HG03108 (cell line): ENCODE results near the gene TGM5.
"Not testable (repeated sequence)": the region's sequence is repeated elsewhere in the genome, so short reads cannot be mapped to it uniquely, and the experiment has no call there.

Experiments
- ATAC-seq: cut with Tn5 transposase; IDR thresholded peaks from one replicate; pipeline ENCODE4 v1.9.1; 2021; ENCODE audit warnings: moderate library complexity; ENCODE audit not compliant: unreplicated experiment

Gene TGM5

GRCh38 chr15:43276563-43277200, 10.0 kb upstream of the TGM5 start:
- ATAC-seq, result no peak

- no peak for ATAC-seq
Observed at GRCh38 chr15:43275740-43276562, 9.2 kb upstream of the TGM5 start.

DNA sequence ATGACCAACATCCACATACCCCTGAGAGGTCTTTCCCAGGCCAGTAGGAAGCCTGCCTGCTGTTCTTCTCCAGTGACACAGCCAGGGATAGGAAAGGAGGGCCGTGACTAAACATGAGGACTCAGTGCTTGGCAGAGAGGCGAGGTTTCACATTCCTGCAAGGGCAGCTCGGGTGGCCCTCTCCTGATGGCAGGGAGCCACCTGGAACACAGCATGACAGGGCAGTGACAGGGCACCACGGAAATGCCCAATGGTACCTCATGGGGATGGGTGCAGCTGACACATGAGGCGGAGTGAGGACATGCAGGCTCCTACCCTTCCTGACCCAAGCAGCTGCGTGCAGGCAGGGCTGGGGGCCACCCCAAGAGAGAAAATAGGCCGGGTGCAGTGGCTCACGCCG, 7.4 kb upstream of the TGM5 start:
- no peak for ATAC-seq

DNA sequence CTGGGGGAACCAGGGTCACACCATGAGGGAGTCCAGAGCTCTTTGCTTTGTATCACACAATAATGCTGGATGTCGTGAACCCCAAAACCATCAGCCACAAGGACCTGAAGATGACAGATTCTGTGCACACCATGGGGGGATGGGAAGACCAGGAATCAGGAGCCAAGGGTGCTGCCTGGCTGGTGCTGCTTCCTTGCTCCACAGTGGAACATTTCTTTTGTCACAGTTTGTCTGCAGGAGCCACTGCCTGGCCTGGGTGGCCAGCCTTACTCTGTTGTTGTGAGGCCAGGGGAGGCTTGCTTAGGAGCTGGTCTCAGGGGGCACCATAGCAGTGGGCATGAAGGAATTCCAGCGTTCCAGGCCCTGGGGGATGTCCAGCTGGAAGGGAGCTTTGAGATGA, 6.5 kb upstream of the TGM5 start:
- ATAC-seq, result no peak

DNA sequence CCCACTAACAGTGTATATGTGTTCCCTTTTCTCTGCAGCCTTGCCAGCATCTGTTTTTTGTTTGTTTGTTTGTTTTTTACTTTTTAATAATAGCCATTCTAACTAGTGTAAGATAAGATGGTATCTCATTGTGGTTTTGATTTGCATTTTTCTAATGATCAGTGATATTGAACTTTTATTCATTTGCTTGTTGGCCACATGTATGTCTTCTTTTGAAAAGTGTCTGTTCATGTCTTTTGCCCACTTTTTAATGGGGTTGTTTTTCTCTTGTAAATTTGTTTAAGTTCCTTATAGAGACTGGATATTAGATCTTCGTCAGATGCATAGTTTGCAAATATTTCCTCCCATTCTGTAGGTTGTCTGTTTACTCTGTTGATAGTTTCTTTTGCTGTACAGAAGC, 5.2 kb upstream of the TGM5 start:
- ATAC-seq, result not testable (repeated sequence)

- no peak for ATAC-seq
Observed at GRCh38 chr15:43270676-43271306, 4.1 kb upstream of the TGM5 start.

DNA sequence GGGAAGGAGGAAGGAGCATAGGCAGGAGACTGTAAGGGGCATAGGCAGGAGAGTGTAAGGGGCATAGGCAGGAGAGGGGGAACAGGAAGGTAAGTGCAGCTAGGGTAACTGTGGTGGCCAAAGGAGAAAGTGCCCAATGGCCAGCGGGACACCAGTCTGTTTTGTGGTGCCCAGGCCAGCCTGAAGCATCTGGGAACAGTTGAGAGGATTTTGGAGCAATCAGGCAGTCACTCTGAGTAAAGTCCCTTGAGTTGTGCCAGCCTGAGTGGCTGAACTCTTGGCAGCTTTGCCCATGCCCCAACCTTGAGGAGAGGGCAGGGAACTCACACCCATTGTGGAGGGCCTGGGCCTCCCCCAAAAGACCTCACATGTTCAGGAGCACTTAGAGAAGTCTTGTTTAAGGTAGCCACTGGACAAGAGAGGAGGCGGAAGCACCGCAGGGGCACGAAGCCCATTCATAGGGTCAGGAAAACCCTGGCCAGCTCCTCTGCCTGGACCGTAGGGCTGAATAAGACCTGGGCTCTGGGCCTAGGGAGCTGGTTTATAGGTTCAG, 3.5 kb upstream of the TGM5 start:
- no peak for ATAC-seq

- ATAC-seq, result no peak
Observed at GRCh38 chr15:43268111-43269105, 1.7 kb upstream of the TGM5 start.

GRCh38 chr15:43267439-43267838, 711 bp upstream of the TGM5 start:
- no peak for ATAC-seq

DNA sequence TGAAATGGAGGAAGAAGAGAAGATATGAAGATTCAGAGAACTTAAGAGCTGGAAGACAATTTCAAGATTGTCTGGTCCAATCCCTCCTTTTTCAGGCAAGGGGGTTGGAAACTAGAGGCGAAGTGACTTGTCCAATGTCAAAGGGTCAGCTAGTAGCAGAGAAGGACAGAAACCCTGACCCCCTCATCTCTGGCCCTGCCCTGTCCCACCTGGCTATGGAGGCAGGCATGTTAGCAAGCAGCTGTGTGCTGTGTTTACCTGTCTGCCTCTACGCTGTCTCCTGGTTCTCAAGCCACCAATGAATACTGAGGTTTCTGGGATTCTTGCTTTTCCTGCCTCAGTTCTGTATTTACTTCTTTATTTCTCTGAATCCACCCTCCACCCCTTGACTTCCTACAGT, 342 bp downstream of the TGM5 start:
- no peak for ATAC-seq

- no peak for ATAC-seq
Observed at GRCh38 chr15:43260011-43260615, 6.6 kb downstream of the TGM5 start.

DNA sequence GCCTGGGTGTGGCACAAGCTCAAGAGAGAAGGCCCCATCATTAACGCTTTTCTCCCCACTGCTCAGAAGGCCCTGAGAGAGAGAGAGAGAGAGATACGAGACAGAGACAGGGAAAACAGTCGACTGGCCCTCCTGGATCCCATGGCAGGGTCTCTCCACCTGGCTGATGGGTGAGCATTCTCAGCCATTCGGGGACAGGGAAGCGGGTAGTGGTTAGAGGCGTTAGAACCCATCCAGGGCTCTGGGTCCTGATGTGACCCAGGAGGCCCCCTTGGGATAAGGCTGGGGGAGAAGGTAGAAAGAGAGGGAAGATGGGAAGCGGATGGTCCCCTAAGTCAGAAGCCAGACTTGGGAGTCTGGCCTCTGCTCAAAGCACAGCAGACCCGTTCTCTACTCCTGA, 7.9 kb downstream of the TGM5 start:
- no peak for ATAC-seq

GRCh38 chr15:43256341-43256740, 10.4 kb downstream of the TGM5 start:
- ATAC-seq, result no peak

DNA sequence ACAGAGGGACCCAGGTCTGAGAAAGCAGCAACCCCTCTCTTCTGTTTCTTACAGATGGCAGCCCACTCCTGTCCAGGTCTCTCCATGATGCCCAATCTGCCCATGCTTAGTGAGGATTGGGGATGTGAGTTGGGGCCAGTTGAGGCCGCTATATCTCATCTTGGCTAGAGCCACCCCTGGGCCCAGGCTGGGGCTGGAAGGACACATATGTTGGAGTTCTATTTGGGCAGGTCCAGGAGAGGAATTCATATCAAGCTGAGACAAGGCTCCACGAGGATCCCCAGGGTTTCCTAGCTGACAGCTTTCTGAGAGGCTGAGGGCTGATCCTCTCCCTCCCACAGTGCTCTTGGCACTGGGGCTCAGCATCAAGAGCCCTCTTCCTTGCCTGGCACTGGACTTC, 11.4 kb downstream of the TGM5 start:
- ATAC-seq, result no peak

DNA sequence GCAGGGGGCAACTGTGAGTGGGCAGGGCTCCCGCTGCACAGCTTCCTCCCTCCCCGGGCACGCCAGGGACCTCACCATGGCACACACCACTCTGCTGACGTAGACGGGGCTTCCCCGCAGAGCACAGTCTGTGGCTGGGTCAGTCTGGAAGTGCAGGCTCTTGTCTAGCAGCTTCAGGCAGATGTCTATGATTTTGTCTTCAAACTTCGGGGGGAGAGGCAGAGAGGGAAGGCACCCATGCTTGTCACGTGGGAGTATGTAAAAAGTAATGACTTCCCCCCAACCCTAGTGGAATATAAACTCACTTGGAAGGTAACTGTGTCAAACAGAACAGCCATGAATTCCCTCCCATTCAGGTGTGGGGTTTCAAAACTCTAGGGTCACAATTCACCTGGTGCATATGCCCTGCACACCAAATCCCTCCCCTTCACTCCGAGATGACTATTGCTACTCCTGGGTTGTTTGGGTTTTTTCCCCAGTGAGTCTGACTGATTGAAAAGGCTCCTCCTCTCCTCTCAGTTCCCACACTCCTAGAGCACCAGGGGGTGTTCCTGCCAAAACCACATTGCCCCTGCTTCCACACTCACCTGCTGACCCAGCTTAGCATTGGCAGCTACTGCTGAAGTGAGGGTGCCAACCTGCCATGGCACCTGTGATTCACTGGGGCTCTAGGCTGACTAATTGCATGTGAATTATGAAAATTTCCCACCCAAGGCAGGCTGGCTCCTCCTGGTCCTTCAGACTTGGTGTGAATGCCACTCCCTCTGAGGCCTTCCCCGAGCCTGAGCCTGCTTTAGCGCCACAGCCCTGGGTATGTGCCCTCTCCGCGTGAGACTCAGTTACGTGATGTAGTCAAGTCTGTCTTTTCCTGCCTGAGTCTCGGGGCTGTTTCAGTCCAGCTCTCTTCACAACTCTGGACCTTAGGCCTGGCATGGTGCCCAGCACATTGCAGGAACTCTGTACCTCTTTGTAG, 13.0 kb downstream of the TGM5 start:
- peak; percentile 41 for ATAC-seq

- ATAC-seq, result no peak
Observed at GRCh38 chr15:43251871-43252250, 14.9 kb downstream of the TGM5 start.

DNA sequence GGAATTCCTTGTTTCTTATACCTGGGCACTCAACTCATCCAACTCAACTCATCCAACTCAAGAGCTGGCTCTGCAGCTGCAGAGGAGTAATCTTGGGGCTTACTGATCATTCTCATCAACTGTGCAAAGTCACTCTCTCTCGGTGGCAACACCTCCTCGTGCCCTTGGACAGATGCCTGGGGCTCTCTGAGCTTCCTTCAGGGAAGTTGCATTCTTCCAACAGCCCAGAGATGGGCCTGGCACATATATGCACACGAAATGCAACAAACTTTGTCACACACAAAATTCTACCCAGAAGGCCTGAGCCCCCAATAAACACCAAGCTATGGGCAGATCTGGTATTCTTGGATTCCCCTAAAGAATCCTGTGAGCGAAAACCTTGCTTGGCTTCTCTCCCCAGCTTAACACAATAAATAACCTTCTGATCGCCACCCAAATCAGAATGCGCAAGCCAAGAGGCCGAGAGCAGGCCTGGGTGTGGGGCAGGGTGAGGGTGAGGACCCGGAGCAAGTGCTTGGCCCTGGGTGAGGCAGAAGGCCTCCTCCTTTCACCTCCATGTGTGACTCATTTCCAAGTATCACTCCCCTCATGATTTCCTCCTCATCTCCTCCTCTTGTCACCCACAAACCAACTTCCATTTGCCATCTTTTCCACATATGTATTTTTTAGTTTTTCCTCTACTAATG, 15.4 kb downstream of the TGM5 start:
- ATAC-seq, result no peak

GRCh38 chr15:43250785-43251184, 15.9 kb downstream of the TGM5 start:
- no peak for ATAC-seq
